GM12874 (cell line): Measurements from ENCODE around the gene UQCRHL.

Experiments used
- CTCF ChIP-seq: IDR thresholded peaks from 2 replicates; pipeline ENCODE4 v1.5.1; 2011; ENCODE audit warnings: low read depth, mild to moderate bottlenecking, control low read depth, low read length, moderate library complexity; ENCODE audit not compliant: insufficient read depth

Gene UQCRHL

GRCh38 chr1:15777909-15778707 lies 29.3 kb downstream of the UQCRHL start:
- no peak for TF ChIP-seq CTCF

GRCh38 chr1:15775706-15776105 lies 31.7 kb downstream of the UQCRHL start:
- no peak for TF ChIP-seq CTCF

GRCh38 chr1:15771836-15772515 lies 35.5 kb downstream of the UQCRHL start:
- TF ChIP-seq CTCF: no peak

- TF ChIP-seq CTCF: no peak
Observed at GRCh38 chr1:15770313-15770962, 37.0 kb downstream of the UQCRHL start.

GRCh38 chr1:15768388-15768787 lies 39.1 kb downstream of the UQCRHL start:
- no peak for TF ChIP-seq CTCF

- TF ChIP-seq CTCF: no peak
Observed at GRCh38 chr1:15767941-15768340, 39.5 kb downstream of the UQCRHL start.

GRCh38 chr1:15765495-15766194 lies 41.8 kb downstream of the UQCRHL start:
- TF ChIP-seq CTCF: no peak
